ENCODE results near the gene SLC35F3. TPM values are rescaled to one million over a fixed set of nuclear protein-coding genes. Genes with fewer than 3 reads are reported as not detected.

Gene SLC35F3
- total and polyA plus RNA-seq, 2 experiments from 2014 or later: 0.80 to 1.3 TPM

DNA sequence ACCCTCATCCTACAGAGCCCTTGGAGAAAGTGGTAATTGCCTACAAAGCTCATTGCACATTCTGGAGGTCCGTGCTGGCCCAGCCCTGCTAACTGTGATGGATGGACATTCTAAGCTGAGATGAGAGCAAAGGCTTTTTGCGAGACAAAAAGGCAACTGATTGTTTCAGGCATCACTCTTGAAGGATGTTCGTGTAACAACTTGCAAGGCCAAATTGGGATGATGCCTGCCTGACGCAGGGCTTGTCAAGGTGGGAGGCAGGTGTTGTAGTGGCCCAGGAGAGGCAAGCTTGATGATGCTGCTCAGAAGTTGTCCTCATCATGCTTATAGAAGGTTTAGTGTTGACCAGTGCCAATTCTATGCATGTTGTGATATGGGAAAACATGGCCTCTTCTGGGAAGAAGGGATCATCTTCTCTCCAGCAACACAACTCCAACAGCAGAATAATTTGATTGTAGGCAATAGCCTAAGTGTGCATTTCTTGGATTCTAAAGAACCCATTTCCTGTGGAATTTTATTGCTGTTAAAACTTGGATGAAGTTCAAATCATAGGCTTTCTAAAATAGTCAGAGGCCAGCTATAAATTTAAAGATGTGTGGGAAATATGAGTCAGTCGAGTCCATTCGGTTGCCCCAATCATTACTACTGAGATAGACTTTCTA, 366.2 kb downstream of the SLC35F3 start:
- no peak overlapping the region for H3K27ac ChIP-seq
- H3K4me1 ChIP-seq (ENCODE audit: insufficient read depth): no peaks in the 10 kb centered on the region
- no peaks in the 10 kb centered on the region for H3K79me2 ChIP-seq
- H3K27me3 ChIP-seq: no peaks in the 10 kb centered on the region
- no peaks in the 10 kb centered on the region for H4K20me1 ChIP-seq (ENCODE audit: insufficient read depth, poor library complexity, severe bottlenecking)
- H3K9me2 ChIP-seq (replicated peaks; ENCODE audit: insufficient read depth): no peaks in the 10 kb centered on the region
- 77% methylated on average over 6 of the region's 6 CpGs for WGBS (ENCODE audit: low lambda C conversion rate, missing lambda C conversion rate)
- no peak overlapping the region for H2AFZ ChIP-seq
- no peak overlapping the region for H3K4me2 ChIP-seq
- H3K36me3 ChIP-seq (replicated peaks; ENCODE audit: insufficient read depth, low read depth): no peaks in the 10 kb centered on the region
- H3K9me3 ChIP-seq (ENCODE audit: low read depth): no peaks in the 10 kb centered on the region
- no peak for DNase-seq (ENCODE audit: low spot score)
- no peak overlapping the region for H3K4me3 ChIP-seq
- no peak for TF ChIP-seq EZH2phosphoT487 (IDR thresholded peaks at IDR 0.05; ENCODE audit: low read depth, severe bottlenecking, unreplicated experiment)
- no peak for TF ChIP-seq EZH2 (IDR thresholded peaks at IDR 0.05; ENCODE audit: borderline replicate concordance)
- TF ChIP-seq, protein P1, sequence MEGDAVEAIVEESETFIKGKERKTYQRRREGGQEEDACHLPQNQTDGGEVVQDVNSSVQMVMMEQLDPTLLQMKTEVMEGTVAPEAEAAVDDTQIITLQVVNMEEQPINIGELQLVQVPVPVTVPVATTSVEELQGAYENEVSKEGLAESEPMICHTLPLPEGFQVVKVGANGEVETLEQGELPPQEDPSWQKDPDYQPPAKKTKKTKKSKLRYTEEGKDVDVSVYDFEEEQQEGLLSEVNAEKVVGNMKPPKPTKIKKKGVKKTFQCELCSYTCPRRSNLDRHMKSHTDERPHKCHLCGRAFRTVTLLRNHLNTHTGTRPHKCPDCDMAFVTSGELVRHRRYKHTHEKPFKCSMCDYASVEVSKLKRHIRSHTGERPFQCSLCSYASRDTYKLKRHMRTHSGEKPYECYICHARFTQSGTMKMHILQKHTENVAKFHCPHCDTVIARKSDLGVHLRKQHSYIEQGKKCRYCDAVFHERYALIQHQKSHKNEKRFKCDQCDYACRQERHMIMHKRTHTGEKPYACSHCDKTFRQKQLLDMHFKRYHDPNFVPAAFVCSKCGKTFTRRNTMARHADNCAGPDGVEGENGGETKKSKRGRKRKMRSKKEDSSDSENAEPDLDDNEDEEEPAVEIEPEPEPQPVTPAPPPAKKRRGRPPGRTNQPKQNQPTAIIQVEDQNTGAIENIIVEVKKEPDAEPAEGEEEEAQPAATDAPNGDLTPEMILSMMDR (IDR thresholded peaks at IDR 0.05; ENCODE audit: poor library complexity): no peak

GRCh38 chr1:234271243-234271606, 366.7 kb downstream of the SLC35F3 start:
- no peak overlapping the region for H3K27ac ChIP-seq
- WGBS (ENCODE audit: low lambda C conversion rate, missing lambda C conversion rate): 79% methylated on average over 4 of the region's 4 CpGs
- DNase-seq (ENCODE audit: low spot score): no peak
- no peaks in the 10 kb centered on the region for H3K79me2 ChIP-seq
- no peak overlapping the region for H3K4me2 ChIP-seq
- no peaks in the 10 kb centered on the region for H3K36me3 ChIP-seq (replicated peaks; ENCODE audit: insufficient read depth, low read depth)
- no peaks in the 10 kb centered on the region for H3K9me3 ChIP-seq (ENCODE audit: low read depth)
- no peak overlapping the region for H3K4me3 ChIP-seq
- H4K20me1 ChIP-seq (ENCODE audit: insufficient read depth, poor library complexity, severe bottlenecking): no peaks in the 10 kb centered on the region
- TF ChIP-seq, protein P1 (IDR thresholded peaks at IDR 0.05; ENCODE audit: poor library complexity): no peak
- no peaks in the 10 kb centered on the region for H3K27me3 ChIP-seq
- no peak overlapping the region for H2AFZ ChIP-seq
- no peaks in the 10 kb centered on the region for H3K4me1 ChIP-seq (ENCODE audit: insufficient read depth)
- H3K9me2 ChIP-seq (replicated peaks; ENCODE audit: insufficient read depth): no peaks in the 10 kb centered on the region

DNA sequence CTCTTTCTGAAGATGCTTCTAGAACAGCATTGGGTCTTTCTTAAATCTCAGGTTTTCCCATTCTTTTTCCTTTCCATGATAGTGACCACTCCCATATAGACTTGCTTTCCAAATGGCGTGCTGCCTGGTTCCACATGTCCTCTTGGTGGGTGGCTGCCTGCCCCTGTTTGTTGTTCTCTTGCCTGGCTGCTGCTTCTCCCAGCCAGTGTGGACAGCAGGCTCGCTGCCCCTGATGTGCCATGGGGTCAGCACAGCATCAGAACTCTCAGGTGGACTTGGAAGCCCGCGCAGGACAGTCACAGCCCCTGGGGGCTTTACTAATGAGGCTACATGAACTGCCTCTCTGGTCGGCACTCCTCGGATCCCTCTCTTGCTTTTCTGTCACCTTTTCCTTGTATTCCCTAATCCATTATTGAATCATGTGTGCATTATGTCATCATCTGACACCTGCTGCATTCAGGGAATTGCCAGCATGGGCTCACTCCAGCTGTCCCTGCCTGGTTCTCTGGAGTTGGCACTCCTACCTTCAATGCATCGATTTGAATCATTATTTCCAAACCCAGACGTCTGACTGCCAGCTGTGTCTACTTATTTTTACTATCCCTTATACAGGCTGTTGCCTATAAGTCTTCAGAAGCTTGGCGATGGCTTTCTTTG, 368.3 kb downstream of the SLC35F3 start:
- TF ChIP-seq EZH2phosphoT487 (IDR thresholded peaks at IDR 0.05; ENCODE audit: low read depth, severe bottlenecking, unreplicated experiment) (no peak), EZH2 (IDR thresholded peaks at IDR 0.05; ENCODE audit: borderline replicate concordance) (no peak)
- TF ChIP-seq, protein P1 (IDR thresholded peaks at IDR 0.05; ENCODE audit: poor library complexity): no peak
- Histone ChIP-seq H3K27ac (no peak overlapping the region), H3K79me2 (no peaks in the 10 kb centered on the region), H3K4me1 (ENCODE audit: insufficient read depth) (no peaks in the 10 kb centered on the region), H4K20me1 (ENCODE audit: insufficient read depth, poor library complexity, severe bottlenecking) (no peaks in the 10 kb centered on the region), H3K36me3 (replicated peaks; ENCODE audit: insufficient read depth, low read depth) (no peaks in the 10 kb centered on the region), H3K4me3 (no peak overlapping the region), H3K27me3 (no peaks in the 10 kb centered on the region), H3K9me3 (ENCODE audit: low read depth) (no peaks in the 10 kb centered on the region), H2AFZ (no peak overlapping the region), H3K9me2 (replicated peaks; ENCODE audit: insufficient read depth) (no peaks in the 10 kb centered on the region), H3K4me2 (no peak overlapping the region)
- WGBS (ENCODE audit: low lambda C conversion rate, missing lambda C conversion rate): 80% methylated on average over 9 of the region's 9 CpGs
- DNase-seq (ENCODE audit: low spot score): no peak
